Cortex of kidney (tissue), 1 donor: ENCODE data around the gene OTOG.

Experiments
- DNase-seq: peaks from one replicate; lab custom pipeline; 2025; lab: John Stamatoyannopoulos, UW

OTOG gene

GRCh38 chr11:17633279-17633986 is 86.4 kb downstream of the OTOG start:
- DNase-seq: no peak

GRCh38 chr11:17633987-17634775 is 87.1 kb downstream of the OTOG start:
- DNase-seq: no peak

- no peak for DNase-seq
Measured at GRCh38 chr11:17634776-17635550, 87.9 kb downstream of the OTOG start.

DNA sequence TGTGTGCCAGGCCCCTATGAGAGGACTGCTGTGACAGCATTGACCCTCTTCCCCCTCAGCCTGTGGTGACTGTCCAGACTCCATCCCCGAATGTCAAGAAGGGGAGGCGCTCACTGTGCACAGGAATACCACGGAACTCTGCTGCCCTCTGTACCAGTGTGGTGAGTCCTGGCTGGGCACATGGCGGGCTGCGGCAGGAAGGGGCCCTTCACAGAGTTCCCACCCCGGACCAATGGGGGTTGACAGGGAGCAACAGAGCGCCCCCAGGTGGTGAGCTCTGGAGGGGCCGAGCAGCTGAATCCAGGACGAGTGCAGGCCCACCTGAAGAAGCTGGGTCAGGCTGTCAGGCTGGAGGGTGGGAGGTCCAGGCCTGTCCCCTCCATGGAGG is 88.5 kb downstream of the OTOG start:
- DNase-seq: no peak

GRCh38 chr11:17636721-17637120 is 89.7 kb downstream of the OTOG start:
- DNase-seq: no peak

DNA sequence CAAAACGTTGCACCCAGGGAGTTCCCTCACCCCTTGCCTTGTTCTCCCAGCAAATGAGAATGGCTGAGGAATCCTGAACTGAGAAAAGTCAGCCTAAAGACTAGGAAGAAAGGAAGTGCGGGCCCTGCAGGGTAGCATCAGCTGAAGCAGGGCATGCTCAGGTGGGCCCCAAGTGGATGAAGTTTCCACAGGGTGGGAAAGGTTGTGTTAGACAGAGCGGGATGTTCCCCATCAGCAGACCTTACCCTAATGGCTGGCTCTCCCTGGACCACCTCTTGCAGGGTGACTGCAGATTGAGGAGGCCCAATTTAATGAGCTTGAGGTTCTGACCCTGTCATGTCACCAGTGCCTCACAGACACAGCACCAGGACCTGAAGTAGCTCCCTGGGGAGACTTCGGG is 90.8 kb downstream of the OTOG start:
- no peak for DNase-seq

GRCh38 chr11:17638311-17638710 is 91.3 kb downstream of the OTOG start:
- no peak for DNase-seq

DNA sequence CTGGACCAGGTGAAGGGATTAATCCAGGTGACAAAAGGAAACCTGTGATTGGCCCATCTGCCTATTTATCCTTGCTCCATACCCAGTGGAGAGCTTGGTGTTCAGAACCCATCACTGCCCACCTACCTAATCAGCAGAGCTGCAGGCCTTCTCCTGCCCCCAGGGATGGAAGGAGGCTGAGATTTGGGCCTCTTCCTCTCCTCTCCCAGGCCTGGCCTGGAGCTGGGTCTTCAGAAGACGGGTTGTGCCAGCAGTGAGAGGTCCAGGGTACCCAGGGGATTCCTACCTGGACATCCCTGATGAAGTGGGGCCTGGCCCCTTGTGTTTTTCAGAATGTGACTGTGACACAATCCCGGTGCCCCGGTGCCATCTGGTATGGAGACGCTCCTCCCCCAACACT is 92.0 kb downstream of the OTOG start:
- DNase-seq: no peak

- DNase-seq: no peak
Measured at GRCh38 chr11:17639781-17640180, 92.7 kb downstream of the OTOG start.

DNA sequence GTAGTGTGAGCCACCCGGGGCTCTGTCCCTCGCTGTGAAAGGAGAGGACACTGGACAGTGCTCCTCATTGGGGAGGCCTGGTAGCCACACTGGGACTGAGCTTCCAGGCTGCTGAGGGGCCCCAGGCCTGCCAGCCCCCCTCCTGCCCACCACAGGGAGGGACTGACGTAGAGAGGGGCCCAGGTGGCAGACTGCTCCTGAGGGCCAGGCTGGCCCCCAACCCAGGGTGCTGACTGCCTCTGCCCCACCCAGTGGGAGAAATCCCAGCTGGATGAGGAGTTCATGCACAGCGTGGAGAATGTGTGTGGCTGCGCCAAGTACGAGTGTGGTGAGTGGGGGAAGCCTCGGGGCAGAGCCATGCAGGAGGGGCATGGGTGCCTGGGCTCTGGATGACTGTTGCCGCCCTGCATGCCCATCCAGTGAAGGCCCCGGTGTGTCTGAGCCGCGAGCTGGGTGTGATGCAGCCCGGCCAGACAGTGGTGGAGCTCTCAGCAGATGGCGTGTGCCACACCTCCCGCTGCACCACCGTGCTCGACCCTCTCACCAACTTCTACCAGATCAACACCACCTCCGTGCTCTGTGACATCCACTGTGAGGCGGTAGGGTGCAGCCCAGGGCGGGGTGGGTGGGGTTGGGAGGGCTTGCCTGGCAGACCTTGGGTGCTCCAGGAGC is 93.6 kb downstream of the OTOG start:
- no peak for DNase-seq

GRCh38 chr11:17641792-17642350 is 94.8 kb downstream of the OTOG start:
- no peak for DNase-seq

GRCh38 chr11:17642370-17642769 is 95.3 kb downstream of the OTOG start:
- no peak for DNase-seq

- DNase-seq: no peak
Measured at GRCh38 chr11:17642980-17643379, 95.9 kb downstream of the OTOG start.

- no peak for DNase-seq
Measured at GRCh38 chr11:17643506-17644405, 96.7 kb downstream of the OTOG start.

DNA sequence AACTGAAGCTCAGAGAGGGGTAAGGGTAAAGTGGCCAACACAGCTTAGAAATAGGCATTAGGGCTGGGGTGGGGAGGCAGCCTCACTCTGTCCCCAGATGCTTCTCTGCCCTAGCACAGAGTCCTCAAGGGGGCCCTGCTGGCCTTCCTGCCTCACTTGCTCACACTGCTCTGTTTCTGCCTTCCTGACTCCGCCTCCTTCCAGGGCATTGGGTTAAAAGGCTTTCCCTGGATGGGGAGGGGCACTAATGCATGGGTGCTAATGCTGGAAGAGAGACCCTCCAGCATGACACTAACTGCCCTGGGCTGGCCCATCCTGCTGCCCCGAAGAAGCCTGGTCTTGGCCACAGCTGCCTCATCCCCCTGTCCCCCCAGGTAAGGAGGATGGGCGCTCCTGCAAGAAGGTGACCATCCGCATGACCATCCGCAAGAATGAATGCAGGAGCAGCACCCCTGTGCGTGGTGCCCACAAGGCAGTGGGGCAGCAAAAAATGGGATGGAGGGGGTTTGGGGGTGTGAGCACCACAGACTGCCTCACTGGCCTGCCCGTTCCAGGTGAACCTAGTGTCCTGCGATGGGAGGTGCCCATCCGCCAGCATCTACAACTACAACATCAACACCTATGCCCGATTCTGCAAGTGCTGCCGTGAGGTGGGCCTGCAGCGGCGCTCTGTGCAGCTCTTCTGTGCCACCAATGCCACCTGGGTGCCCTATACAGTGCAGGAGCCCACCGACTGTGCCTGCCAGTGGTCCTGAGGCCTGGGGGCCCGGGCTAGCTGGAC is 98.3 kb downstream of the OTOG start:
- DNase-seq: no peak

DNA sequence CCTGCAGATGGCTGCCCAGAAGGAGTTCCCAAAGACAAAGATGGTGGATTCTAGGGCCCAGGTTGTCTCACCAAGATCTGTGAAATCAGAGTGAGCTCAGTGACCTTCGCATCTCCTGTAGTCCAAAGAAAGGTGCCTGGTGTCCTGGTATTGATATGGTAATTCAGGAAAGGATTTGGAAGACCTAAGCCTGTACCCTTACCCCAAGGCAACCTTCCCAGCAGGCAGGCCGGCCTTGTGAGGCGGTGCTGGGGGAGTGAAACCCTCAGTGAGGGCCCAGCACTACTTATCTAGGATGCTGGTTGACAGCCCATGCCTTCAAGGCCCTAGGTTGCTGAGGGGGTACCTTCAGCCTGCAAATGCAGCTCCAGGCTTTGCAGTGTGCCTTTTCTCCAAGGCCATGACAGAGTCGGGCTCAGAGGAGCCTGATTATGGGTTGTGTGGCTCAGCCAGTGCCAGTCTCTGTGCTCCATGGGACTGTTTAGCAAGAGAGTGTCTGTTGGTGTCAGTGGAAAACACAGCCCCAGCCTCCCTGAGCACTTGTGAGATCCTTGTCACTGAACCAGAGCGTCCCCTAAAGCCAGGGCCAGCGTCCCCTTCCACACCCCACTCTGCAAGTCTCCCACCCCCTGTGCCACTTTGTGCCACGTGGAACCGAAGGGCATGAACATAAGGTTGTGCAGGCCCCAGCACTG is 99.5 kb downstream of the OTOG start:
- DNase-seq: no peak

- DNase-seq: no peak
Measured at GRCh38 chr11:17648528-17648927, 101.5 kb downstream of the OTOG start.

GRCh38 chr11:17649261-17649660 is 102.2 kb downstream of the OTOG start:
- DNase-seq: no peak

GRCh38 chr11:17649696-17650095 is 102.6 kb downstream of the OTOG start:
- DNase-seq: no peak
